Activated CD8-positive, alpha-beta memory T cell treated with anti-CD3 and anti-CD28 coated beads, Interleukin-2, amount 50 U/mL, for 24 hours (primary cell): ENCODE results near the gene KRT81.
"Not testable (repeated sequence)": the region's sequence is repeated elsewhere in the genome, so short reads cannot be mapped to it uniquely, and the experiment has no call there.

Experiments
- DNase-seq: peaks from one replicate; pipeline ENCODE4 v3.0.0-alpha.2; 2020; ENCODE audit errors: extremely low read depth

Gene KRT81

DNA sequence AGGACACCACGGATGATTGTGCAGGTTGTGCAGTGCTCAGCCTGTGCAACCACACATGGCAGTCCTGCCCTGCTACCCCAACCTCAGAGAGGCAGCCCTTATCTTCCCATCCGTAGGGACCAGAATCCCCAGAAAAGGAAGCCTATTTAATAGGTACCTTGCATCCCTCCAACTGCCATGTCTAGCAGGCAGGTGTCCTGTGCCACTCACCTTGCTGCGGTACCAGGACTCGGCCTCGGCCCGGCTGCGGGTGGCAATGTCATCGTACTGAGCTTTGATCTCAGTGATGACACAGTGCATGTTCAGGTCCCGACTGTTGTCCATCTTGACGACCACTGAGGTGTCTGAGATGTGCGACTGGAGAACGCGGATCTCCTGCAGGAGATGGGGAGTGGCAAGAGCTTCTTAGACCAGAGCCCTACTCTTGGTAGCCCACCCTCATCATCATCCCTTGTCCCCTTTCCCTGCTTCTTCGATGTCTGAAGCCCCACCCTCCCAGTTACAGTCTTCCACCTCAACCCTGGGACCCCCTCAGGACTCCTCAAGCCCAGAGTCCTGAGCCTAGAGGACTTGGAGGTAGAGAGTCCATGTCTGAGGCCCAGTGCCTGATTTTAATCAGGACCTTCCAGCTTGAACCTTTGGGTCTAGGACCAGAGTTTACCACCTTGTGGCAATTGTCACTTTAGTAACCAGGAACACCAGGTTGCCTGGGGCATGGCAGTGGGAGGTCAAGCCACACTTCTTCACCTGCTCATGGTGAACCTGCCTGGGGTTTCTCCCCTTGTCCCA, 37.7 kb downstream of the KRT81 start:
- no peak for DNase-seq

DNA sequence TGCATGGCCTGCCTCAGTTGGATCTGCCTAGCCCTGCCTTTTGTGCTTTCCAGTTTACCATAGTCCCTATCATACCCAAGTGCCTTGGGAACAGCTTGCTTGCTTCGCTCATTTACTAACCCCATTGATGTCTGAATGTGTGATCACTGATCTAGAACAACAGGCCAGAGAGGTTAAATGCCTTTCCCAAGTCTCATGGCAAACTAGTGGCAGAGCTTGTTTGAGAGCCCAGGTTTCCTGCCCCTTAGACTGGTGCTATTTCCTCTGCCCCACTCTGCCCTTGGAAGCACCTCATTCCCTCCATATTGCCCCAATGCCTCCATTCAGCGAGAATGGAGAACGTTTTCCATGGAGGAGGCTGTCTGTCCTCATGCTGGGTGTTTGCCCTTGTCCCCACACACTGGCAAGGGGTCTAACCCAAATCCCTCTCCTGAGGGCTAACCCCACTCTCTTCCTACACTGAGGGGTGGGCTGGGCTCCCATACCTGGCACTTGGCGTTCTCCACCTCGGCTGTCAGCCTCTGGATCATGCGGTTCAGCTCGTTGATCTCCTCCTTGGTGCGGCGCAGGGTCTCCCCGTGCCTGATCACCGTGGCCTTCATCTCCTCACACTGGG, 38.5 kb downstream of the KRT81 start:
- DNase-seq, result no peak

DNA sequence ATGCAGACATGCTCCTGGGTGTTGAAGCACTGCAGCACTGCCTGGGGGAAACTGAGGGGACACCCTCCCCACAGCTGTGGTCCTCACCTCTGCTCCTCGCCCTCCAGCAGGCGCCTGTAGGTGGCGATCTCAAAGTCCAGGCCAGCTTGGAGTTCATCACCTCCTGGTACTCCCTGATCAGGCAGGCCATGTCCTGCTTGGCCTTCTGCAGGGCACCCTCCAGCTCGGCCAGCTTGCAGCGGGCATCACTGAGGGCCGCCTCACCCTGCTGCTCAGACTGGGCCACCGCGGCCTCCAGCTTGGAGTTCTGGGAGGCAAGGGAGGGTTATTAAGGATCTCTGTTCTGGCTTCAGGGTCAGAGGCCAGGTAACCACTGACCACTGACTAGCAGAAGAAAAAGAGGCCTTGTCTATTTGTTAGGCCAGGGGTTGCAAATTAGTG, 39.1 kb downstream of the KRT81 start:
- not testable (repeated sequence) for DNase-seq

DNA sequence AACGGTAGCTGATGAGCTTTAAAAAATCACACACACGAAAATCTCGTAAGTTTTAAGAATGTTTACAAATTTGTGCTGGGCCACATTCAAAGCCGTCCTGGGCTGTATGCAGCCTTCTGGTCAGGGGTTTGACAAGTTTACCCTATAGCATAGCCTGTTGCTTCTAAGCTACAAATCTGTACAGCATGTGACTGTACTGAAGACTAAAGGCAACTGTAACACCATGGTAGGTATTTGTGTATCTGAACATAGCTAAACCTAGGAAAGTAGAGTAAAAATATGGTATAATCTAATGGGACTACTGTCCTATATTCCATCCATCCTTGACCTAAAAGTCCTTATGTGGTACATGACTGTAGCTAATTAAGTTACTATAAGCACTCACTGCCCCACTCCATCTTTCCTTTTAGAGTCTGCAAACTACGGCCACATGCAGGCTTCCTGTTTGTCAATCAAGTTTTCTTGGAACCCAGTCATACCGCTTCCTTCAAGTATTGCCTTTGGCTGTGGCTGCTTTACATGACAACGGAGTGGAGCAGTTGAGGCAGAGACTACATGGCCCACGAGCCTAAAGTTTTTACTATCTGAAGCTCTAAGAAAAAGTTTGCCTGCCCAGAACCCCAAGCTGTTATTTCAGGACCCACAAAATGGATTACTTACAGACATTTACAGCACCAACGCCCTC, 39.8 kb downstream of the KRT81 start:
- no peak for DNase-seq

DNA sequence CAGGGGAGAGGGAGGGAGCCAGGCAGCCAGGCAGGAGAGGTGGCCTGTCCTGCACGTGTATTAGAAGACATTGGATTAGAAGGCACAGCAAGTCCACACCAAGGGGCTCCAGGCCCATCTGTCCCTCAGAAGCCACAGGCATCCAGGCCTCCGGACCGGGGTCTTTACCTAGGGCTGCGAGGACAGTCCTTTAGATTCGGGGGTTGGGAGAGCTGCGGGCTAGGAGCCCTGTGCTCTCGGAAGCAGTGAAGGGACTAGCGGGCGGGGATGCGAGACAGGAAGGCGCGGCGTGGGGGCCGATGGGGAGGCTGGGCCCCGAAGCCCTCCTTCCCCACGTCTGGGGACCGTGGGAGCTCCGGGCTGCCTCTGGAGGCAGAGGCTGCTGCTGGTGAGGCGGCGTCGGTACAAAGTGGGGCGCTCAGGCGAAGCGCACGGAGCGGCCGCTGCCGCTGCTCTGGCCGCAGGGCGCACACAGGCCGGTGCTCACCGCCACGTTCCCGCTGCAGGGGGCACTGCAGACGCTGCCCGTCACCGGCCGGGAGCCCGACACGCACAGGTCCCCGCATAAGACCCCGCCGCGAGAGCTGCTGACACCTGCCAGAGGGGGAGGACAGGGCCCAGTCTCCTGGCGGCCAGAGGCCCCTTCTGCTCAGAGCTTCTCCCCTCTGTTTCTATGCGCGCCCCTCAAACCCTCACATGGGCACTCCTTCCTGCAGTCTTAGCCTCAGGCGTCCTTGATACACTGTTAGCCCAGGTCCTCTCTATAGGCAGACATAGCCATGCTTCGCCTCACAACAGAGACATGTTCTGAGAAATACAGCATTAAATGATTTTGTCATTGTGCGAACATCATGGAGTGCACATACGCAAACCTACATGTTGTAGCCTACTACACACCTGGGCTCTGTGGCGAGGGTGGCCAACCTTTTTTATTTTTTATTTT, 41.0 kb downstream of the KRT81 start:
- DNase-seq, result no peak

DNA sequence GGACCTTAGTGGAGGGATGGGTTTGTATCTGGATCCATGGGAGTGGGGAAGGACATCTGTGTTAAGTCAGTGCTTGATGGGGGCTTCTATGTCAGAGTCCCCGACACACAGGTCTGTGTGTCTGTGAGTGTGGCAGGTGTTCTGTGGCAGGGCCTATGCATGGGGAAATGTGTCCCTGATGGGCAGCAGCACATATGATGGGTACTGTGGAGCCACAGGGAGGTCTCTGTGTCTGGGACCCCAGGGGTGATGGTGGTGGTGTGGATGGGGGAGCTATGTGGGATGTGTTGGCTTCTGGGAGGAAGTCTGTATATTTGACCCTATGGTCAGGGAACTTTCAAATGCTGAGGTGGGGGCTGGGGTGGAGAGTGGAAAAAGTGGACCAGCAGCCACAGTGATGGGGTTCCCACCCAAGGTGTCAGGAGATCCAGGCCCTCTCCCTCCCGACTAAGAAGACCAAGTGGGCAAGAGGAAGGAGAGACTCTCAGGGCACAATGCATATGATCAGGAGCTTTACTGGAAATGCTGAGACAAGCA, 41.8 kb downstream of the KRT81 start:
- no peak for DNase-seq

DNA sequence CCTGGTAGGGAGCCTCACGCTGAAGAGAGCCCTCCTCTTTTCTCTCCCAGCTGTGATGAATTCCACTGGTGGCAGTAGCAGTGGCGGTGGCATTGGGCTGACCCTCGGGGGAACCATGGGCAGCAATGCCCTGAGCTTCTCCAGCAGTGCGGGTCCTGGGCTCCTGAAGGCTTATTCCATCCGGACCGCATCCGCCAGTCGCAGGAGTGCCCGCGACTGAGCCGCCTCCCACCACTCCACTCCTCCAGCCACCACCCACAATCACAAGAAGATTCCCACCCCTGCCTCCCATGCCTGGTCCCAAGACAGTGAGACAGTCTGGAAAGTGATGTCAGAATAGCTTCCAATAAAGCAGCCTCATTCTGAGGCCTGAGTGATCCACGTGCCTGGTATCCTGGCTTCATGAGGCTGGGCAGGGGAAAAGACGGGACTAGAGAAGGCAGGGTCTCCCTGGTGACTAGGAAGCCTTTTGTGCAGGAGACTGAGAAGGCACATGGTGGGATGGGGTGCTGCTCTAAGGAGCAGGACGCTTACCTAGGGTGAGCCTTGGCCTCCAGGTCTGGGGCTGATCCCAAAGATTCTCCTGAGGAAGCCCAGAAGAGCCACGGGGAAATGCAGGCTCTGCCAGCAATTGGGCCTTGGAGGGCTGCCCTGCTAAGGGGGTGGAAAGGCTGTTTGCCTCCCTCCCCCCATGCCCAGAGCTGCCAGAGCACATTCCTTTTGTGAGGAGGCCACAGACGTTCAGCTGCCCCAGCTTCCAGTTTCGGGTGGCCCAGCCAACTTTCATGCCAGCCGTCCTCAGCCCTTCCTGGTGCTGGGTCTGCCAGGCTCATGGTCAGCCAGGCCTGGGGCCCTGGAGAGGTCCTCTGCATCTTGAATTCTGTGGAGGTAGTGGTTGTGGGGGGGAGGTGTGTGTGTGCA, 42.5 kb downstream of the KRT81 start:
- no peak for DNase-seq

DNA sequence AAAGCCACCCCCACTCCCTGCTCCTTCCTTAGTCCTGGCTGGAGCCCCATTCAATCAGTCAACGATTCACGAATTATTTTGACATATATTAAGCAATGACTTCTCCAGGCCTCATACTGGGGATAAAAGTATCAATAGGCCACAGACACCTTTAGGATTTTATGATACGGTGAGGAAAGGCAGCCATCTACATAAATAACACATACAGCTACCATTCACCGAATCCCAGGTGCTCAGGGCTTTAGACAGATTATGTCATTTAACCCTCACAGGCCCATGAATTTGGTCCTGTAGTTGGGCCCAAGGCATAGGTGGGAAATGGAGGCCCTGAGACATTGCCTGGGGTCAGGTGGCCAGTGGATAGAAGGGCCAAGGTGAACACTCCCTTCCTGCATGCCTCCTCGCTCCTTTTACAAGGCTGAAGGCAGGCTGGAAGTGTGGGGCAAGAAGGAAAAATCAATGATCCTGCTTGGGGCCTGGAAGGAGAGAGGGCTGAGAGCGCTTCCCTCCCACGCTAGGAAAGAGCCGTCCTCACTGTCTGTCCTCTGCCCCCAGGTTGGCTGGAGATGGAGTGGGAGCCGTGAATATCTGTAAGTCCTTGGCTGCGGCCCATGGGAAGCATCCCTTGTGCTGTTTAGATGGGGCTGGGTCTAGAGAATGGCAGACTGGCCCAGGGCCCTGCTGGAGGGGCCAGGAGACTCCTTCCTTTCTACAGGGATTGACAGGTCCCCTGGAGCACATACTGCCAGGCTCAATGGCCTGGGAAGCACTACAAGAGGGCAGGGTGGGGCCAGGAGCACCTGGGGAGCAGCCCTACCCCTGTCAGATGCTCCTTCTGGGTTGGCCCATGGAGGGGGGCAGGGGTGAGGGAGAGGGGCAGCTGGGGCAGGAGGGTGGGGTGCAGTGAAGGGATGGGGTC, 43.5 kb downstream of the KRT81 start:
- no peak for DNase-seq

DNA sequence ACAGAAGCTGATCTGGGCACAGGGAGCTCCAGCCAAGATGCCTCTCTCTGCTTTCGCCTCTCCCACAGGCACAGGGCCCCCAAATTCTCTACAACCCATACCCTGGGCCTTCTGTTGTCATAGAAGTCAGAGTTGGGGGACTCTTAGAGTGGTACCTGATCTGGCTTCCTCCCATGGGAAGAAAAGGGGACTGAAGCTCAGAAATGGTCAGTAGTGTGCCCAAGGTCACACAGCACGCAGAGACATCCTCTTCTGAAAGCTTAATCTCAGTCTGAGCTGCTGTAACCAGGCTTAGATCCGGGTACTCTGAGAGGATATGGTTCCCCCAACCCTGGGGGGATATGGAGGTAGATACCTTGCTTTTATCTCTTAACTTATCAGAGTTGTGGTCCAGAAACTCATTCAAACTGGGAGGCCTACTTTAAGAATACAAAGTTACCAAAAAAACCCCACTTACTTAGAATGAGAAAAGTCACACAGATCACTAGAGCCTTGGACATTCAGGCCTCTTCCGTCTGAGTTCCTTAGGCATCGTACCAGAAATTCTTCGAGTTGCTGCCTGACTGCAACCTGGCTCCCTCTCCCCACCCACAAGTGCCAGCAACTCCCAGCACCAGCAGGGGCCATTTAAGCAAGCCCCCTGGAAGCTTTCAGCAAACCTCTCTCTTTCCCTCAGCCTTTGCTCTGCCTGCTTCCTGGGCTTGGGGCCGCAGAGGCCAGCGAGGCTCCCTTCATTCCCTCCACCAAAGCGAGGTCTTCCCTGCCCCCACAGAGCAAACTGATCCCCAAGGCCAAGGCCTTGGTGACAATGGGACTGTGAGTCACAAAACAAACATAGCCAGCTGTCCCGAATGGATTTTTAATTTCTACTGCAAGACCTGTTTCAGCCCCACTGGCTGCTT, 44.4 kb downstream of the KRT81 start:
- no peak for DNase-seq

DNA sequence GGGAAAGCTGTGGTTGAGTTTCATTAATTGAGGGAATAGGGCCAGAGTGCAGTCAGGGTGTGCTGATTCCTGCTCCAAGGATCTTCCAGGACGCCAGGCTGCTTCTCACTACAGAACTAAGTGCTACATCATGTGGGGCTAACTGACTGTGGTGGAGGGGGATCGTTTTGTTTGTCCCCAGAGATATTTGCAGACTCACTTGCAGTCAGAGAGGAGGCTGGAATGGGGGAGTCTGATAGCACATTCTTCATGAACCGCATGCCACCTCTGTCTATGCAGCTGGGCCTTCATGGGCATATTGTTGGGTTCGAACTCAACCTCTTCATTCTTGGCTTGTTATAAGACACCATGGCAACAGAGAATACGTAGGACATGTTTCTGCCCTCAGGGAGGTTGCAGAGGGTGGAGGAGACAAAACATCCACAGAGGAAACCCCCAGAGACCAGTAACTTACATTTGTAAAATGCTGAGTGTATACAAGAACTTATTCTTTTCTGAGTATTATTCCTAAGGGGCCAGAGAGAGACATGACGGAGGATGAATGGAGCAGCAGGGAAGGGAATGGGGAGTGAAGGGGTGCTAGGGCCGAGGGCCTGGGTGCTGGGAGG, 45.3 kb downstream of the KRT81 start:
- no peak for DNase-seq

DNA sequence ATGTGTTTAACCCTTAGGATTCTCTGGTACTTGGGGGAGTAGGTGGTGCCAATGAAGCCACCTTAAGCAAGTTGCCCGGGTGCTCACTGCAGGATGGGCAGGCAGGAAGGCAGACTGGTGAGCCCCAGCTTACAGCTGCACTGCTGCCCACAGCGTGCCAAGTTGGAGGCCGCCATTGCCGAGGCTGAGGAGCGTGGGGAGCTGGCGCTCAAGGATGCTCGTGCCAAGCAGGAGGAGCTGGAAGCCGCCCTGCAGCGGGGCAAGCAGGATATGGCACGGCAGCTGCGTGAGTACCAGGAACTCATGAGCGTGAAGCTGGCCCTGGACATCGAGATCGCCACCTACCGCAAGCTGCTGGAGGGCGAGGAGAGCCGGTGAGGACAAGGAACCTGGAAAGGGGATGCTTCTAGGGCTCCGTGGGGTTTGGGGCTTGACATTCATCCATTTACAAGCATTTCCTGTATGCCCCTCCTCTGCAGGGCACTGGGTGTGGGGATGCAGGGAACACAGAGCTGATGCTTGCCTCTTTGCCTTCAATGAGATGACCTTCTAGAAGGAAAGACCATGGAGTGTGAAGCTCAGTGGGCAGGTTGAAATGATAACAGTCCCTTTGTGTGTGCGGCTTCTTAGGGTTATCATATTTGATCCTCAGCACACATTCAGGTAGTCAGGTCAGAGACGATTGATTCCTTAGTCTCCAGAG, 45.9 kb downstream of the KRT81 start:
- no peak for DNase-seq

DNA sequence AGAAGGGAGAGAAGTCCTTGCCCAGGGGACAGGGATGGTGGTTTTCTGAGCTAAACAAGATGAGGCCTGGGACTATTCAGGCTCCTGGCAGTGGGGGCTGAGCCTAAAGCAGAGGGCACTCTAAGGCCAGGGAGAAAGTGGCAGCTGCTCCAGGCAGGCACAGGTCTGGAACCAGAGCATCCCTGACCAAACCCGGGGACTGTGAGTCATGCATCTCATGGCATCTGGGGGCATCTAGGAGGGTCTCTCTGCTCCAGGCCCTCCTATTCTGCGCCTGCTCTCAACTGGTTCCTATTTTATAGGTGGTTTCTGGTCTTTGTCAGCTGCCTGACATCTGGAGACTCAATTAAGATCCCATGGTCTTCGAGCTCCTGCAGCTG, 46.7 kb downstream of the KRT81 start:
- no peak for DNase-seq

DNA sequence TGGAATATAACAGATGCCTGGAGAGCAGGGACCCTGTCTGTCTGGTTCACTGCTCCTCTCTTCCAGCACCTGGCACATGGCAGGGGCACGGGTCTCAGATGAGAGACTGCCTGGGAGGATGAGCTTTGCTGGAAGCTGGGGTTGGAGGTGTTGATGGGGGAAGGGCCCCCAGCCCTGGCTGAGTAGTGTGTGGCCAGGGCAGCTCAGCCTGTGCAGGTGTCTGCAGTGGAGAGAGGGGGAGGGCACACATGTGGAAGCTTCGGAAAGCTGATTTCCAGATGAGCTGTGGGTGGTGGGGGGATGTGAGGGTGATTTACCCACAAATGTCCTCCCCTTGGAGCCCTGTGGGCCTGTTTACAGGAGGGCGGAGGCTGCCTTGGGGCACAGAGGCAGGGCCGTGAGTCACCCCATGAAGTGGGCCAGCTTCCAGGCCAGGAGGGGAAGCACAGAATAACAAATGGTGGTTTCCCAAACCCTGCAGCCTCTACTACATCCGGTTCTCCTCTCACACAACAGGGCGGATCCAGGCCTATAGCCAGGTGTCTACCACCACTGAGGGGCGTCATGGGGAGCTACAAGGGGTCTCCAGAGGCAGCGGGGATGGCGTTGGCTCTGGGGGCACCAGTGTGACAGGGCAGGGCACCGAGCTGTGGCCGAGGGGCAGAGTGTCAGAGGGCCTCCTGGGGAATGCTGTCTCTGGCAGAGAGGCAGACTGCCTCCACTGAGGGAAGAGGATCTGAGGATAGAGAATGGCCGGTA, 47.3 kb downstream of the KRT81 start:
- peak; percentile 28 for DNase-seq

DNA sequence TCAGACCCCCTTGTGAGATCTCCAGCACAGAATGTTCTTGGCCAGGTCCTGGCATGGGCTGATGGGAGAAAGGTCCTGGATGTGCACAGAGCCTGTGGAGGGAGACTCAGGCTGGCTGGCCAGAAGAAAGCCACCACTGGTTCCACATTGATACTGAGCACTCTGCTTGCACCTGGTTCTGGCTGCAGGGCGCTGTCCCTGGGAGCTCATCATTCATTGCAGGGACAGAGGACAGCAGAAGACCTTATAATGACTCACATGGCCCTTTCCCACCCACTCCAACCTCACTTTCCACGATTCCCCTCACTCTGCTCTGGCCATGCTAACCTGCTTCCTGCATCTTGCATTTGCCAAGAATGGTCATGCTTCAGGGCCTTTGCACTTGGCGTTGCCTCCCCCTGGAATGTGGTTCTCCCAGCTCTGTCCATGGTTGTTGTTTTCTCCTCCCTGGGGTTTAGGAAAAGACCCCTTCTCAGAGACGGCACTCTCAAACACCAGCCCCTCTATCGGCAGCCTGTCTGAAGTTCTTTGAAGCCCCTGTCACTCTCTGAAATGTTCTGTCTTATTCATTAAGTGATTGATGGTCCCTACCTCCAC, 48.0 kb downstream of the KRT81 start:
- DNase-seq, result no peak

DNA sequence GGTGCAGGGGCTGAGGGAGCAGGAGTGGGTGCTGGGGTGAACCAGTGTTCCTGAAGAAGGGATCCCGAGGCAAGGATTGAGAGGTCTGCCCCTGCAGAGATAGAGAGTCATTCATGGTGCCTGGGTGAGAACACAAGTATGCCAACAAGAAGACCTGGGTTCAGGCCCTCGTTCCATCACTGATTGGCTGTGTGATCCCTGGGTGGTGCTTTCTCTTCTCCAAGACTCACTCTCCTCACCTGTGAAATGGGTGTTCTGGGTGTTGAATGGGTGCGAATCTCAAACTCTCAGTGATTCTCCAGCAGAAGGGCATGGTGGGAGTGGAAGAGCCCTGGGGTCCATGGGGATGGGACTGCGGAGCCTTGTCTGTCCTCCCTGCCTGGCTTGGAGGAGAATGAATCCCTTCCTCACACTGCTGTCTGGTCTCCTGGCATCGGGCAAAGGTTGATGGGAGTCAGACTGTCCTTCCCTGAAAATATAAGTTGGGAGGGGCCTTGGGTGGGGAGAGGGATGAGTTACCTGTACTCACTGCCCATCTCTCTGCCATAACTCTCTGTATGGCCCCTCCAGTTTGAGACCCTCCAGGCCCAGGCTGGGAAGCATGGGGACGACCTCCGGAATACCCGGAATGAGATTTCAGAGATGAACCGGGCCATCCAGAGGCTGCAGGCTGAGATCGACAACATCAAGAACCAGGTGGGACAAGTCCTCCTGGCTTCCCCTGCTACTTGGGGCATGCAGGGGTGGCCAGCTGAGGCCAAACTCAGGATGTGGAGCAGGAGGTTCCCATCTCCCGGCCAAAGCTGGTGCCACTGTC, 48.7 kb downstream of the KRT81 start:
- no peak for DNase-seq
